Activated CD4-positive, CD25-positive, alpha-beta regulatory T cell (primary cell): ENCODE results near the gene BHLHE23.
A peak's percentile ranks its signal among the peaks of the same experiment; 100 is the strongest.

Experiments
- DNase-seq, 4 experiments: peaks; one replicate each; lab custom pipeline; 2025; lab: John Stamatoyannopoulos, UW

Gene BHLHE23

GRCh38 chr20:62971950-62972844 lies 34.6 kb downstream of the BHLHE23 start:
- peak; percentile 60 to 79 (median 64) for DNase-seq

DNA sequence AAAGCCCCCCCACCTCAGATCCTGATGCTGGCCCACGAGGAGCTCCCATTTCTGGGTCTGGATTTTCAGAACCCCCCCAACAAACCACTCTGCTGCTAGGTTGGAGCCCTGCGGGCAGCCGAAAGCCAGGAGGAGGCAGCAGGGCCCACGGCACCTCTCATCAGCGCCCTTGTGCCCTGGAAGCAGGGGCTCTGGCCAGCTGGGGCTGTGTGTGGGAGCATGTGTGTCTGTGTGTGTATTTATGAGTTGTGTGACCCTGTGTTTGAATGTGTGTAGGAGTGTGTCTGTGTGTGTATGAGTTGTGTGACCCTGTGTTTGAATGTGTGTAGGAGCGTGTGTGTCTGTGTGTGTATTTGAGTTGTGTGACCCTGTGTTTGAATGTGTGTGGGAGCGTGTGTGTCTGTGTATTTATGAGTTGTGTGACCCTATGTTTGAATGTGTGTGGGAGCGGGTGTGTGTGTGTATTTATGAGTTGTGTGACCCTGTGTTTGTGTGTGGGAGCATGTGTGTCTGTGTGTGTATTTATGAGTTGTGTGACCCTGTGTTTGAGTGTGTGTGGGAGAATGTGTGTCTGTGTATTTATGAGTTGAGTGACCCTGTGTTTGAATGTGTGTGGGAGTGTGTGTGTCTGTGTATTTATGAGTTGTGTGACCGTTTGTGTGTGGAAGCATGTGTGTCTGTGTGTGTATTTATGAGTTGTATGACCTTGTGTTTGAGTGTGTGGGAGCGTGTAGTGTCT lies 35.4 kb downstream of the BHLHE23 start:
- no peak for DNase-seq

- no peak for DNase-seq
These were observed 36.2 kb downstream of the BHLHE23 start for GRCh38 chr20:62970307-62971210.

GRCh38 chr20:62969939-62970306 lies 36.8 kb downstream of the BHLHE23 start:
- no peak for DNase-seq

DNA sequence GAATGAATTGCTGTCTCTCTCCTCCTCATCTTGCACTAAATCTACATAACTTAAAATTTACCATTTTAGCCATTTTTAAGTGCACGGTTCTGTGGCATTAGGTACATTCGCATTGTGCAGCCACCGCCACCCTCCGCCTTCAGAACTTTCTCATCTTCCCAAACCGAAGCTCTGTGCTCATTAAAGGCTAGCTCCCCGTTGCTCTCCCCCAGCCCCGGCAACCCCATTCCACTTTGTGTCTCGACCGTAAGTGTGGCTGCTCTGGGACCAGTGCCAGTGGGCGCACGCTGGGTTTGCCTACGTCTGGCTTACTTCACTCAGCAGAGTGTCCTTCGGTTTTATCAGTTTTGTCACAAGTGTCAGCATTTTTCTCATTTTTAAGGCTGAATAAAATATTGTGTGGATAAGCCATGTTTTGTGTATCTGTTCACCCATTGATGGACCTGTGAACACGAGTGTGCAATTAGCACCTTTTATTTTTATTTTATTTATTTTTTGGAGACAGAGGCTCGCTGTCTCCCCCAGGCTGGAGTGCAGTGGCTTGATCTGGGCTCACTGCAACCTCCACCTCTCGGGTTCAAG lies 37.5 kb downstream of the BHLHE23 start:
- DNase-seq: no peak

- no peak for DNase-seq
These were observed 38.2 kb downstream of the BHLHE23 start for GRCh38 chr20:62968378-62969178.

GRCh38 chr20:62967628-62968351 lies 39.0 kb downstream of the BHLHE23 start:
- DNase-seq: no peak

- no peak for DNase-seq
These were observed 39.6 kb downstream of the BHLHE23 start for GRCh38 chr20:62967149-62967501.

DNA sequence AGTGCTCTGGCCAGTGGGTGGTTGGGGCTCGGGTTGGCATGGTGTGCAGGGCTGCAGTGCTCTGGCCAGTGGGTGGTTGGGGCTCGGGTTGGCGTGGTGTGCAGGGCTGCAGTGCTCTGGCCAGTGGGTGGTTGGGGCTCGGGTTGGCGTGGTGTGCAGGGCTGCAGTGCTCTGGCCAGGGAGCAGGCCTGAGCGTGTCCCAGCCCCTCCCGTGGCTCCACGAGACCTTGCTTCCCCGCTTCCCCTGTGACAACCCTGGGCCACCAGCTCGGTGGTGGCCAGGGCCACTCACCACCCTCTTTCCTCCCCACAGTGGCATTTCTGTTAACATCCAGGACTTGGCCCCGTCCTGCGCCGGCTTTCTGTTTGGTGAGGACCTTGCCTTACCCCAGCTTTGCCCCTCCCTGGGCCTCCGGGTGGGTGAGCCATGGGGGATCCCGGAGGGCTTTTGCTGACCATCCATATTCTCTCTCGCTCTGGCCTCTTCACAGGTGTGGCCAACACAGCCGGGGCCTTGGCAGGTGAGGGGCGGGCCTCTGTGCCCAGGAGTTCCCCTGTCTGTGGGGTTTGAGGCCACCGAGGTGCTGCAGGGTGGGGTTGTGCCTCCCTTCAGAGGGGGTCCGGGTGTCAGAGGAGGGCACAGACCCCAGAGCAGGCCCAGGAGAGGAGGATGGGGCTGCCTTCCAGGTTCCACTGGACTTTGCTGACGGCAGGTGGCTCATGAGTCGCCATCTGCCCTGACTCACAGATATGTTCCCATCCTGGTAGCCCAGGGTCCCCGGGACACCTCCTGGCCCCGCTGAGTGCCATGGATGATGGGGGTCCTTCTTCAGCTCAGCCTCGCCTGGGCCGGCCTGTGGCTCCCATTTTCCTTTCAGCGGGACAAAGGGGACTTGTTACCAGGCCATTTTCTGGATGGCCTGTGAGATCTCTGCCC lies 40.3 kb downstream of the BHLHE23 start:
- no peak for DNase-seq

- no peak for DNase-seq
These were observed 41.4 kb downstream of the BHLHE23 start for GRCh38 chr20:62965363-62965771.

DNA sequence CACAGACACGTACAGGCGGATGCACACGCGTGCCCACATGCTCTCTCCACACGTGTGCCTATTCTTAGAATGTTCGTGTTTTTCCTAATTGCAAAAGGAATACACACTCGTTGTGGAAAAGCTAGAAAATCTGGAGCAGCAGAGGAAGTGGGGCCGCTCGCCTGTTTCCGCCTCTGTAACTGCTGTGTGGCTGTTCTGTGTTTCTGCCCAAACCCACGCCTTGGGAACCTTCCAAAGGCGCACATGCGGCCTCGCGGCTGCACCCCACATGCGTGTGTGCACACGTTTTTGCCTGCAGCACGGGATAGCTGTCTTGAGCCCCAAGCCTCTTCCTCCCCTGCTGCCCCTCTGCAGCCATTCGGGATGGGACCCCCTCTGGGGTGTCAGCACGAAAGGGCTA lies 42.1 kb downstream of the BHLHE23 start:
- no peak for DNase-seq

DNA sequence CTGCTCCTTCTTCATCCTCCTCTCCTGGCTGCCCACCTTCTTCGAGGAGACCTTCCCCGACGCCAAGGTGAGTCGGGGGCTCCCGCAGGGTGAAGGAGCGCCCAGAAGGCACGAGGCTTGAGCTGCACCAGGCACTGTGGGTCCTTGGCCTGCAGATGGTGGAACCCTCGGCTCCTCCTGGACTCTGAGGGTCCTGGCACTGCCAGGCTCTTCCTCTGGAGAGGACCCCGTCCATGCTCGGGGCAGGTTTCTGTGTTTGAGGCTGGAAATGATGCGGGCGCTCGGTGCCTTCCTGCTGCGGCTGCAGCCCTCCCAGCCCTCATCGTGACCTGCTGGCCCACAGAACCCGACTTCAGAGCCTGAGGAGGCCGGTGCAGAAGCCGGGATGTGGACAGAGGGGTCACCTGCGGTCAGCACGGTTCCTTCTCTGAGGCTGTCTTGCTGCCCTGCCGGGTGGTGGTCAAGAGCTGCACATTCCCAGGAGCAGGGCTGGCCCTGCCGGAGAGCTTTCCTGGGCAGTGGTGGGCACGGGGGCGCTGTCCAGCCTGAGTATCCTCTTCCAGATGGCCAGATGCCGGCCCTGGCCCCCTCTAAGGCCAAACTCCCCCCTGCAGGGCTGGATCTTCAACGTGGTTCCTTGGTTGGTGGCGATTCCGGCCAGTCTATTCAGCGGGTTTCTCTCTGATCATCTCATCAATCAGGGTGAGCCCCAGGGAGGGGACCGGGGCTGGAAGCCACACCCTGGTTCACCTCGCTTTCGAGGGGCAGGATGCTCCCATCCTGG lies 43.0 kb downstream of the BHLHE23 start:
- no peak for DNase-seq

DNA sequence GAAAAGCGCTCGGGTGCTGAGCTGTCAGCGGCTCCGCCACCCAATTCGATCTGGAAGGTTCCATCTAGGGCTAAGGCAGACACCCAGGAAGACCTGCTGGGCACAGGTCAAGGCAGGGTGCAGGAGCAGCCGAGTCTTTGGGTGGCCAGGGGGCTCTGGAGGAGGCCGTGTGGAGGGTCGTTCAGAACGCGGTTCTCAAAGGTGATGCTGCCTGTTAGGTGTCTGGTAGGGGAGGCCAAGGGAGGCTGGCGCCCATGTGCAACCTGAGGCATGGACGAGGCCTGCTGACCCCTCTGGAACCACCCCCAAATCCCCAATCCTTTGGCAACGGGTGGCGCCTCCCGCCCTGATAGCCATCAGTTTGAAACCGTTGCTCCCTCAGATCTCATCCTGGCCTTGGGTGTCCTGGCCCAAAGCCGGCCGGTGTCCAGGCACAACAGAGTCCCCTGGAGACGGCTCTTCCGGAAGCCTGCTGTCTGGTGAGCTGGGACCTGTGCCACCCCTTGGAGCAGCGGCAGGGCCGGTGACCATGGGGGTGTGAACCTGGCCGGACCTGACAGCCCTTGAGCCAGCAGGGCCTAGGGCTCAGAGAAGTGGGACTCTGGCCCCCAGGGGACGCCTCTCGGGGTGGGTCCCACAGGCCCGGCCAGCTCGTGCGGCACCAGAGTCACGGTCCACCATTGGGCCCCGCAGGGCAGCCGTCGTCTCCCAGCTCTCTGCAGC lies 43.7 kb downstream of the BHLHE23 start:
- no peak for DNase-seq

DNA sequence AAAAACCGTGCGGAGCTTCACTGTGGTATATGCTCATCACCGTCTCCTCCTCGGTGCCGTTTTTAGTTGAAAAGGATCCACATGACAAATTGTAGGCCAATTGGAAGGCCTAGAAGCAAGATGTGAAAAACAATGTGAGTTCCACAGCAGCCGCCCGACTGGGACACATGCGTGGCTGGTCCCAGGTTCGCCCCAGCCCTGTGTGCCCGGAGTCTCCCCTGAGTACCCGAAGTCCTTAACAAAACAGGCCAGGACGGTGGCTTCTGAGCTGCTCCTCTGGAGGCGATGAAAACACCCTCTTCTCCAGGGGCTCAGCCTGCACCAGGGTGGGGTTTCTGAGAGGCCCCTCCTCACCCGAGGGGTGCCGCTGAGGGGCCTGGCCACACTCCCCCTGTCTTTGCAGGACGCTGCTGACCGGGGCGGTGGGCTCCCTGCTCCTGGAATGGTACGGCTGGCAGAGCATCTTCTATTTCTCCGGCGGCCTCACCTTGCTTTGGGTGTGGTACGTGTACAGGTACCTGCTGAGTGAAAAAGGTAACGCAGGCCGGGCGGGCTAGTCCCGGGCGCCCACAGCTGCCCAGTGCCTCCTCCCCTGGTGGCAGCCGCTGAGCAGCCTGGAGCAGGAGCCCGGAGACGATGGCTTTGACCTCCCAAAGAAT lies 44.4 kb downstream of the BHLHE23 start:
- DNase-seq: no peak

- no peak for DNase-seq
These were observed 45.0 kb downstream of the BHLHE23 start for GRCh38 chr20:62961799-62962198.

DNA sequence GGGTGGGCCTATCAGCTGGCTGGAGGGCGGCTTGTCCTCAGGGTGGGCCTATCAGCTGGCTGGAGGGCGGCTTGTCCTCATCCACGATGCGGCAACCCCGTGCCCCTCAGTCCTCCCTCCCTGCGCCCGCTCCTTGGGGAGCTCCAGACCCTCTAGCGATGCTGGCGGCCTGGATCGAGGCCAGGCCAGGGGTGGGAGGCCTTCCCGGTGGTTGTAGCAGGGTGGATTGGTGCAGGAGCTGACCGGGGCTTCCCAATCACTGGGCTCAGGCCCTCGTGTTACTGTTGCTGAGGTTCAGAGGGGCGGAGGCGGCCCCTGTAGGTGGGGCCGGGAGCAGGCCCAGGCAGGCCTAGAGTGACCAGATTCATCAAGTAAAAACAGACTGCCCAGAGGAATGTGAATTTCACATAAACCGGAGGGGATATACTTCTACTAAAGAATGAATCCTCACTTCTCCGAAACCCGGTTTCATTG lies 45.4 kb downstream of the BHLHE23 start:
- no peak for DNase-seq
